G401 (cell line): ENCODE data around the gene GRK1. TPM values are rescaled to one million over a fixed set of nuclear protein-coding genes. Genes with fewer than 3 reads are reported as not detected.
"Not testable (repeated sequence)": the region's sequence is repeated elsewhere in the genome, so short reads cannot be mapped to it uniquely, and the experiment has no call there.

Experiments
- DNase-seq: peaks from one replicate; pipeline ENCODE4 v3.0.0-alpha.2; 2015; ENCODE audit warnings: low spot score
- in situ Hi-C: cut with HindIII; loops from 2 replicates; pipeline ENCODE4 v1.10.0; 2016; ENCODE audit warnings: low sequenced_read_pairs, mixed read lengths
- total RNA-seq: library from RNA; depleted of rRNA; stranded (reverse); fragments of >200 nt; shearing (Covaris generic); gene quantifications from 2 replicates; pipeline ENCODE4 v1.2.3, GENCODE V29; 2014

The GRK1 gene
- total RNA-seq, 1 experiment from 2014 or later: 0.07 TPM

DNA sequence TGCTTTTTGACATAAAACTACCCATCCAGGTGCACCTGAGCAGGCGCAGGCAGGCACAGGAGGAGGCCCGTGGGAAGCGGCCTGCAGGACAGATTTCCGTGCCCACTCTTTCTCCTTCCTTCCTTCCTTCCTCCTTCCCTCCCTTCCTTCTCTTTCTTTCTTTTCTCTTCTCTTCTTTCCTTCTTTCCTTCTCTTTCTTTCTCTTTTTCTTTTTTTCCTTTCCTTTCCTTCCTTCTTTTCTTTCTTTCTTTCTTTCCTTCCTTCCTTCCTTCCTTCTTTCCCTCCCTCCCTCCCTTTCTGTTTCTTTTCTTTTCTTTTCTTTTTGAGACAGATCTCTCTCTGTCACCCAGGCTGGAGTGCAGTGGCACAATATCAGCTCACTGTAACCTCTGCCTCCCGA, 70.8 kb downstream of the GRK1 start:
- in situ Hi-C loops: no loop called here
- DNase-seq: no peak

DNA sequence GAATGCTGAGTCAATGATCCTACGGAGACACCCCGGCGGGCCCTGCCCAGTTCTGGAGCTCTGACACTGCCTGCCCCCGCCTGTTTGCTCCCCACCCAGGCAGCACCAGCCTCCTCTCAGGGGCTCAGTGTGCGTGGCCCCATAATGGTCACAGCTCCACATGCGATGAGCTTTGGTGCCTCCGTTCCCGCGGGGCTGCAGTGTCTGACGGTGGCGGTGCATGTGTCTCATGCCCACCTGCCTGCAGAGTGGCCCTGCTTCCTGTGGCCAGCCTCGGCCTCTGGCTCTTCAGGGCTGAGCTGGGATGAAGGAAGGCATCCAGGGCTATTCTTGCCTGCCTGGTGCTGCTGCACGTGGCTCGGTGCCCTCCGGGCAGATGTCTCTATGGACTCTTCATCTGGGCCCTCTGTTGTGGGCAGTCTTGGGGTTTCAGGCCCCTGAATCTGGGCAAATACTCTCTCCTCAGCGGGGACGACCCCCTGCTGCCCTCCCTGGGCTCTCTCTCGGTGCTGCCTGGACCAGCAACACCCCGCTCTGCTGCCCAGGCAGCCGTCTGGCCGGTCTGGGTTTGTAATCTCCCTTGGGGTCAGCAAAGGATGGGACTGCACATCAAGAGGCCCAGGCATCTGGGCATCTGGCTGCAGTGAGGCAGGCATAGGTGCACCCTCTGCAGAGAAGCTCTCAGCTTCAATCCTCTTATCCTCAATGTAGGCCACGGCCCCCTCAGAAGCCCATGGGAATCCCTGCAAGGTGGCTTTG, 72.7 kb downstream of the GRK1 start:
- no peak for DNase-seq
- in situ Hi-C loops: no loop called here

DNA sequence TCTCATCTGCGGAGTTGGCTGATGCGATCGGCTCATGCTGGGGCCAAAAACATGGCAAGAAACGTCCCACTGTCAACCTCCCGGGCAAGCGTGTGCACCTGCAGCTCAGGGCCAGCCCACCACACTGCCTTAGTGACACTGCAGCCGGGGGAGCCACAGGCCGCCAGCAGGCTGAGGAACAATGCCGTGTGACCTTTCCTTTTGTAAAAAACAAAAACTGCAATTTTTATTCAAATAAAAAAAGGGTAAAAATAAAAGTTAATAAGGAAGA, 73.2 kb downstream of the GRK1 start:
- DNase-seq: no peak
- in situ Hi-C loops: no loop called here

DNA sequence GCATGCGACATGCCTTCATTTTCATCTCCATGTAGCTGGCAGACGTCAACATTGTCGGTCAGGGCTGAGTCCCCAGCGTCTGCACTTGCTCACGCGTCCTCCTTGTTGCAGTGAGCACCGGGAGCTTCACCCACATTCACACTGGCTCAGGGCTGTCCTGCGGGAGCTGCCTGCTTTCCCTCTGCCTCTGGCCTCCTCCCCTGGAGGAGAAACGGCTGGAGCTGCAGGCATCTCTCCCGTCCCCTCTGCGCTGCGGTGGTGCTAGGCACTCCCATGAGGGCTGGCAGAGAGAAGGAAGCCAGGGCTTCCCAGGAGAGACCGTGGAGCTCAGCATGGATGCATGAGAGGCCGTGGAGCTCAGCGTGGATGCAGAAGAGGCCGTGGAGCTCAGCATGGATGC, 73.6 kb downstream of the GRK1 start:
- no peak for DNase-seq
- in situ Hi-C loops: no loop called here

DNA sequence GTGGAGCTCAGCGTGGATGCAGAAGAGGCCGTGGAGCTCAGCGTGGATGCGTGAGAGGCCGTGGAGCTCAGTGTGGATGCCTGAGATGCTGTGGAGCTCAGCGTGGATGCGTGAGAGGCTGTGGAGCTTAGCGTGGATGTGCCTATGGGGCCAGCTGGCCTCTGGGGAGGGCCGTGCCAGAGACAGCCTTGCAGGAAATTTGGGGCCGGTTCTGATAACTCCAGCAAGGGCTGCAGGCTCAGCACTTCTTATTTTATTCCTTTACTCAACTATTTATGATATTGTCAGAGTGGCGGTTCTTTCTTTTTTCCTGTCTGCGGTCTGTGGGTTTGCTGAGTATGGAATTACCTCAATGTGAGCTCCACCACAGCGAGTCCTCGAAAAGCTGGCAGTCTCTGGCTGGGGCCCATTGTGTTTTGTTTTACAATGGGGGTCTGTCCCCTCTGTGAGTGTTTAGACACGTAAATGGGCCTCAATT, 74.2 kb downstream of the GRK1 start:
- no peak for DNase-seq
- in situ Hi-C loops: no loop called here

DNA sequence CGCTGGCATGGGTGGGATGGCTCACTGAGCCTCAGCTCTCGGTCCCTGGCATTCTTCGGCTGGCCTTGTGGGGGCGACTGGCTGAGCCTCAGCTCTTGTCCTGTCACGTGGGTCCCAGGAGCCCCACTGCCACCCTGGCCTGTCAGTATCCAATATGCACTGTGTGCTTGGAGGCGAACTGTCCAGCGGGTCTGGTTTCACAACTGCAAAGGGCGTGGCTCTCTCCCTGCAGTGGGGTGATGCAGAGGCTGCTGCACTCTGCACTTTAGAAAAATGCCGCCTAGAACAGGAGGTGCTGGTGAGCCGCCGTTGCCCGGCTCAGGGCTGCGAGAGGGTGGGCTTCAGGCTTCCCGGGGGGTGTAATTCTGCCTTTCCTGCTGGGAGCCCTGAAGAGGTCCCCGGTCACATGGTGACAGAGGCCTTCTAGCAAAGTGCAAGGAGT, 75.0 kb downstream of the GRK1 start:
- DNase-seq: no peak
- in situ Hi-C loops: no loop called here

DNA sequence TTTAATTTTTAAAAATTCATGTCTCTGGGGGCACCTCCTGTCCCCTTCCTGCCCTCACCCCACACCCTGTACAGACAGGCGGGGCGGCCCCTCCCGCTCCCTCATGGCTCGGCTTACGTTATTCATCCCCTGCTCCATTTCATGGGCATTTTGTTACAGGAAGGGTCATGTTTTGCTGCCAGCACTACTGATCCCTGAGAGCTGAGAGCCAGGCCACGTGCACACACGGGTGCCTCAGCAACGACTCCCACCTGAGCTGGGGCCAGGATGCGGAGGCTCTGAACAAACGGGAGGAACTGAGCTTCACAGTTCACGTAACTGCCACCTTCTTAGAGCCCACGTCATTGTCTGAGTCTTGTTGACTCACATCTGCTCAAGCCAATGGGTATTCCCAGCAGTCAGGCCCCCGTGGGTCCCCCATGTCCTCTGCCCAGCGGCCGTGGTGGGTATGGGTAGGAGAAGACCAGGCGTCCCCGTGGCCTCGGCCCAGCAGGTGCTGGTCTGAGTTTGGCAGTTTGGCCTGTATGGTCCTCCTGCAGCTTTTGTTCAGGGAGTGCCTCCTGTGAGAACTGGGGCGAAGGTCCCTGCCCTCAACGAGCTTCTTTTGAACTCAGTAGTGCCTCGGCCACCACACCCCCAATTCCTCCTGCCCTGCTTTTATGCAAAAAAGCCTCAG, 75.6 kb downstream of the GRK1 start:
- DNase-seq: no peak
- in situ Hi-C loops: no loop called here

DNA sequence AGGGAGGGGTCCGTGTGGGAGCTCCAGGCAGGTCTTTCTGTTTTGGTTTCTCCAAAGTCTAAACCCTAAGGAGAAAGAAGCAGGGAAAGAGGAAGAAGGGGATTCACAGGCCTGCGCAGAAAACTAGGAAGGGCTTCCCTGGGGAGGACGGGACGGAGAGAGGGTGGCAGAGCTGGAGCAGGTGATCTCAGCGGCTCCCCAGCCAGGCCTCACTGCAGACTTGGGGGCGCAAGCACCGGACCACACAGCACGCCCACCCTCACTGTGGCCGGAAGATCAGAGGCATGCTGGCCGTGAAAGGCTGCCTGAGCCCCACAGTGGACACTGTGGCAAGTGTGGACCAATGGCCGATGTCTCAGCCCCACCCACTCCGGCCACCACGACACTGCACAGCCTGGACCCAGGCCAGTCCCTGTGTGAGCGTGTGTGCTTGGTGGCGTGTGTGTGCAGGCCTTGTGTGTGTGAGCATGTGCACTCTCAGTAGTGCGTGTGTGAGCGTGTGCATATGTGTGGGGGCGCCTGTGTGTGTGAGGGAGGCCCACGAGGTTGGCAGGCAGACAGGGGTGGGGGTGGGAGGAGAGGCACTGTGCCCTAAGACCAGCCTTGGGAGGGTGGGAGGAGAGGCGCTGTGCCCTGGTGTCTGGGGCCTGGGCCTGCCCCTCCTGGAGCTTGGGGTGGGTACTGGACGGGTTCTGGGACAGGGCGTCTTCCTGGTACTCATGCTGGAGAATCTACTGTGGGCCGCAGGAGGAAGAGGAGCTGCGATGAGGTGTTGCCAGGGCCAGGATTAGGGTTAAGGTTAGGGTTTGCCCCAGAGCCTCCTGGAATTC, 76.6 kb downstream of the GRK1 start:
- DNase-seq: no peak
- in situ Hi-C loops: no loop called here

DNA sequence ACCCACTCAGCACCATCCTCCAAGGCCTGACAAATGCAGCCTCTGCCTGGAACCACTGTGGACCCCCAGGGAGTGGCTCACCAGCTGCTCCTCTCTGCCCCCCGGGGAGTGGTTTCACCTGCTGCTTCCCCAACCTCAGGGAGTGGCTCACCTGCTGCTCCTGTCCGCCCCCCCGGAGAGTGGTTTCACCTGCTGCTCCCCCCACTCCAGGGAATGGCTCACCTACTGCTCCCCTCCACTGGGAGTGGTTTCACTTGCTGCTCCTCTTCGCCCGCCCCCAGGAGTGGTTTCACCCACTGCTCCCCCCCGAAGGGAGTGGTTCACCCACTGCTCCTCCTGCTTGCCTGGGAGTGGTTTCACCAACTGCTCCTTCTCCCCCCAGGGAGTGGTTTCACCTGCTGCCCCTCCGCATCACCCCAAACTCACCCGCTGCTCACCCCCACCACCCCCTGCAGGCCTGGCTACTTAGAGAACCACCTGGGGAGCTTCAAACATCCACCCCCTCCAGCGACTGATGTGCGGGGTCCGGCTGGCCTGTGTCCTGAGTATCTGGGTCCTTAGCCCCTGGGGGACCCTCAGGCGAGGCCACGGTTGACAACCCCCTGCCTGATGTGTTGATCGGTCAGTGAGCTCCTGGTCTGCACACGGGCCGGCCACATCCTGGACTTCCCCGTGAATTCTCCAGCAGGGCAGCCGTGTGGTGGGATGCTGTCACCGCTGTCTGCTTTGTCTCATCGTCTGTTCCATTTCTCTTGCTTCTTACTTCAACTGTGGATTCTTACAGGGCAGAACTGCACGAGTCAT, 77.4 kb downstream of the GRK1 start:
- no peak for DNase-seq
- in situ Hi-C loops: no loop called here

DNA sequence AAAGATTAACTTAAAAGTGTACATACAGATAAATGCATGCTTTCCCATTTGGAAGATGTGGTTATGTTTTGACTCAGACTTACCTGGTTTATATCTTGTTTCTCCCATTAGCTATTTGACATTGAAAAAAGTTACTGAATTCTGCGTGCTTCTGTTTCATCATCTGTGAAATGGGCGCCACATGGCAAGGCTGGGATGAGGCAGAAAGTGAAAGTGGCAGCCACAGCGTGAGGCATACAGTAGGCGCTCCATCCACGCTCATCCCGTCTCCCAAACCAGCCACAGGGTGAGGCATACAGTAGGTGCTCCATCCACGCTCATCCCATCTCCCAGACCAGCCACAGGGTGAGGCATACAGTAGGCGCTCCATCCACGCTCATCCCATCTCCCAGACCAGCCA, 78.0 kb downstream of the GRK1 start:
- DNase-seq: no peak
- in situ Hi-C loops: no loop called here

DNA sequence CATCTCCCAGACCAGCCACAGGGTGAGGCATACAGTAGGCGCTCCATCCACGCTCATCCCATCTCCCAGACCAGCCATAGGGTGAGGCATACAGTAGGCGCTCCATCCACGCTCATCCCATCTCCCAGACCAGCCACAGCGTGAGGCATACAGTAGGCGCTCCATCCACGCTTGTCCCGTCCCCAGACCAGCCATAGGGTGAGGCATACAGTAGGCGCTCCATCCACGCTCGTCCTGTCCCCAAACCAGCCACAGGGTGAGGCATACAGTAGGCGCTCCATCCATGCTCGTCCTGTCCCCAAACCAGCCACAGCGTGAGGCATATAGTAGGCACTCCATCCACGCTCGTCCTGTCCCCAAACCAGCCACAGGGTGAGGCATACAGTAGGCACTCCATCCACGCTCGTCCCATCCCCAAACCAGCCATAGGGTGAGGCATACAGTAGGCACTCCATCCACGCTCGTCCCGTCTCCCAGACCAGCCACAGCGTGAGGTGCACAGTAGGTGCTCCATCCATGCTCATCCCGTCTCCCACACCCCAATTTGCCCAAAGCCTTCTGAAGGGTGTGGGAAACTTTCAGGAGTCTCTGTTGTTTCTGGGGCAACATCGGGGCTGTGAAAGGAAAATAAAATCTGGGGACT, 78.6 kb downstream of the GRK1 start:
- DNase-seq, in situ Hi-C loops: not testable (repeated sequence)

DNA sequence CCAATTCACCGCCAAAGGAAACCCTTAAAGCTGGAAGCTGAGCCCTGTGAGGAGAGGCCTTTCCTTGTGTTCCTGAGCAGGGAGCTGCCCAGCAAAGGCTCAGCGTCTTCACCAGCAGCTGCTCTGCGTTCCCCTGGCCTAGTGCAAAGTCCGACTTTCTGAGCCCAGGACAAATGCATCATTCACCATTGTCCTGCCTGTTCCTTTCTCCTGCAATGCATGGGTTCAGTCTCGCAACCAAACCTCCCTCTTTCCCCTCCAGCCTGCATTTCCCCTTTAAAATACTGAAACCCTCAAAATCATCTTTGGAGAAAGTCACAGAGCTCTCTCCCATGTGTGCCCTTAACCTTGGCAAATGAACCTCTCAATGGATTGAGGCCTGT, 79.1 kb downstream of the GRK1 start:
- in situ Hi-C loops: no loop called here
- peak; percentile 12 for DNase-seq

DNA sequence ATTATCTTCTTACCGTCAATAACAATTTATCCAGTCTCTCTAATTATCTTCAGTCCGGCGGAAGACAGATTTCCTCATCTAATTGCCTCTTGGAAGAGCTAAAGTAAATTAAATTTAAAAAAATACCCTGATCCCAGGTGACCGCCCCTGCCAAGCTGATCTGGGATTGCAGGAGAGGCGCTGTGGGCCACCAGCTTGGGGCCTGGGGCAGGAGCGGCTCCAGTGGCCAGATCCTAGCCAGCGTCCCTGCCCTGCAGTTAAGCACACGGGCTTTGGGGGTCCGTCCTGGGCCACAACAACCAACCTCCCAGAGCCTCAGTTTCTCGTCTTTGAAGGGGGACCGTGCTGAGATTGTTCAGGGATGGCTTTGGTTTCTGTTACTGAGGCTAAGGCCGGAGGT, 79.7 kb downstream of the GRK1 start:
- in situ Hi-C loops: no loop called here
- DNase-seq: no peak

DNA sequence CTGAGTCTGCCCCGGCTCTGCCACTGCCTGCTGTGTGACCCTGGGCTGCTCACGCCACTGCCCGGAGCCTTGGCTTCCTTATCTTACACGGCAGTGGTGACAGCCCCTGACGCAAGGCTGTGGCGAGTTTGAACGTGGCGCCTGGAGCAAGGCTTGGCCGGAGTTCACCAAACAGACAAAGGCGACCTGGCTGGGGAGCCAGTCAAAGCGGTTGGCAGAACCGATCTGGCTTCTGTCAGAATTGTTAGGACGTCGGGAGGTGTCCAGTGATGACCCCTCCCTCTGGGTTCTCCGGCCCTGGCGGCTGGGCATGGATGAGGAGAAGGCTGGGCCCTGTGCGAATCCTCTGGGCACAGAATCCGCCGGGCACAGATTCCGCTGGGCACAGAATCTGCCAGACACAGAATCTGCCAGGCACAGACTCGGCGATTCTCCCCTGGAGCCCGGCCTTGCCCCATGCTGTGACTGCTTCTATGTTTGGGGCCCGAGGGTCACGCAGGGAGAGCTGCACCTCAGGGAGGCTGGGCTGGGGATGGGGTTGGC, 80.3 kb downstream of the GRK1 start:
- in situ Hi-C loops: no loop called here
- peak; percentile 14 for DNase-seq

DNA sequence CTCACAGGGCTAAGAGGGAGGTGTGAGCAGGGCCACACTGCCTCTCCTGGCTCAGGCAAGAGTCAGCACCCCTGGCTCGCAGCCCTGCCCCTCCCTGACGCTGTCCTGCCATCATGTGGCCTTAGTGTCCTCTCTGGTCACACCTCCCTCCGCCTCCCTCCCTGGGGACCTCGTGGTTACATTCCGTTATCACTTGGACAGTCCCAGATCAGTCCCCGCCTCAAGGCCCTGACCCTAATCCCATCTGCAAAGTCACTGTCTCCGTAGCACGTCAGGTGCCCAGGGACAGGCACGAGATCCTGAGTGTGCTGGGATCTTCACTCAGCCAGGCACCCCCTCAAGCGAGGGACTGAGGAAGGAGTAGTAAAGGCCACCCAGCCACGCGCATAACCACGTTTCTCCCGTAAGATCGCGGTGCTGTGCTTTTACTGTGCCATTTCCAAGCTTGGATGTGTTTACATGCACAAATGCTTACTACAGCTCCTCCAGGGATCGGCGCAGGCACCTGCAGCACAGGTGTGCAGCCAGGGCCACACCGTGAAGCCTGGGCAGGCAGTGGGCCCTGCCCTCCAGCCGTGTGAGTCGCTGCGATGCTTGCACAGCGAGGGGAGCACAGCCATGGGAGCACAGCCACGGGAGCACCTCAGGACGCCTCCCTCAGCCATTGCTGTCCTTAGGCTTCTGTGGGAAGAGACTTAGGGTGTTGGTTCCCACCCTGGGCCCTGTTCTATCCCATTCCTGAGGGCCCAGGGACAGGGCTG, 81.3 kb downstream of the GRK1 start:
- DNase-seq: no peak
- in situ Hi-C loops: no loop called here

DNA sequence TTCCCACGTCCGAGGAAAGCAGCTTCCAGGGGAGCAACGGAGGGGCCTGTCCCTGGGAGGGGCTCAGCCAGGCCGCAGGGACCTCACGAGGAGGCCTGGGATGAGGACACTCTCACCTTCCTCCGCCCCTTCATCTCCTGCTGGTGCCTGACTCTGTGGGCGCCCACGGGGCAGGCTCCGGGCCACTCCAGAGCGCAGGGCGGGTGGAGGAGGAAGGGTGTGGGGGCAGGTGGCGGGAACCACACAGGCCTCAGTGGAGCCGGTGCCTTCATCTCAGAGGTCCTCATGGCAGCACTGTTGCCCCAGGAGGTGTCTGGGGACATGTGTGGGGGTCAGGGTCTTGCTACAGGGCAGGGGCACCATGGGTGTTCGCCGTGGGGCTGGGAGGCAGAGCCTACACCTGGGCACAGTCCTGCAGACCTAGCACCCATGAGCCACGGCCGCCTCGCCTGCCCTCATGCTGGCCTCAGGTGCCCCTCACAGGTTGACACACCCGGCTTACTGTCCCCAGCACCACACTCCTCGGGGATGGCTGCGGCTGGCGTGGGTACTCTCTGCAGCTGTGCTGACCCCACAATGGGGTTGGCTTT, 81.9 kb downstream of the GRK1 start:
- DNase-seq: no peak
- in situ Hi-C loops: no loop called here

DNA sequence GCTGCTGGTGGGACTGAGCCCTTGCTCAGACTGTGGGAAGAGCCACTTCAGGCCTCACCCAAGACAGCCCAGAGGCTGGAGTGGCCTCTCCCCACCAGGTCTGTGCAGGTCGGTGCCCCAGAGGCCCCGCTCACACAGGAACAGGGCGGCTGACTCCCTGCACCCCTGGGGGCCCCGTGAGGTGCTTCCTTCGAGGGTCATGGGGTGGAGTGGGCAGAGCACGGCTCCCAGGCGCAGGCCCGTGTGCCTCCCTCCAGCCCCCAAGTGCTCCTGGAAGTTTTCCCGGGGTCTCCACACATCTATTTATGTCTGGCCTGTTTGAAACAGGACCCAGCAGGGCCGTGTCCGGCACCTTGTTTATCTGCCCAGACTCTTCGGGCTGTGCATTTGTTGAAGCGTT, 82.5 kb downstream of the GRK1 start:
- in situ Hi-C loops: no loop called here
- no peak for DNase-seq

DNA sequence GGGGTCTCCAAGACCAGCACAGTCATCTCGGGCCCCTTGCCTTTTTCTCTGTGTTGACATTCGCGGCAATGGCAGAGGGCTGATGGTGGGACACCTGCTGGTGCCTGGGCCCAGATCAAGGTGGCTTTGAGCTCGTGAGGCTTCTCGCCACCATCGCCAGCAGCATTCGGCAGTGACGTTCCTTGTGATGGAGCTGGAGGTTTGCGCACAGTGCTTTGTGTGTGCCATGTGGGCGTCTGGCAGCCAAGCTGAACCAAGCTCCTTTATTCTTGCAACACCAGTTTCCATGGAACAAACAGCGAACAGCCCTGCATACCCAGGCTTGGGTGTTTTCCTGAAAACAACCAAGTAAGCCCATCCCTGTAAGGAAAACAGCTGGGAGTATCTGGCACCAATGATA, 82.9 kb downstream of the GRK1 start:
- in situ Hi-C loops: no loop called here
- no peak for DNase-seq
